Lower leg skin (tissue), 4 donors: ENCODE results near the gene SOWAHD. TPM values are rescaled to one million over a fixed set of nuclear protein-coding genes. Genes with fewer than 3 reads are reported as not detected.
"Not testable (repeated sequence)": the region's sequence is repeated elsewhere in the genome, so short reads cannot be mapped to it uniquely, and the experiment has no call there.

Source experiments
- DNase-seq, 2 donors: peaks; one replicate each; pipeline ENCODE4 v3.0.0-alpha.2; 2019; ENCODE audit warnings: low spot score in 2 of 2
- H3K4me3 ChIP-seq: fragments of 200-600 bp; sonication (generic); 2 replicates; pipeline ENCODE4 v1.5.1; 2017; ENCODE audit warnings: mild to moderate bottlenecking, low read depth; ENCODE audit not compliant: poor library complexity, severe bottlenecking
- CTCF ChIP-seq, 3 donors: fragments of 450-650 bp; IDR thresholded peaks; one replicate each; pipeline ENCODE4 v1.5.1; 2016; ENCODE audit warnings: antibody characterized with exemption in 3 of 3, mild to moderate bottlenecking in 3 of 3, moderate library complexity in 2 of 3
- POLR2A ChIP-seq, 2 donors: fragments of 450-650 bp; IDR thresholded peaks; one replicate each; pipeline ENCODE4 v1.6.1; 2016 to 2017; ENCODE audit warnings: antibody characterized with exemption in 2 of 2, mild to moderate bottlenecking in 1 of 2, moderate library complexity in 1 of 2
- WGBS, 2 donors: methylation state at CpG; one replicate each; pipeline ENCODE4 v1.1.5; 2018; 5-methylcytosine and 5-hydroxymethylcytosine counted together
- intact Hi-C: fragments of 100-400 bp; cut with DNase I; formaldehyde crosslinking; loops from one replicate; pipeline ENCODE4 v1.15.0; 2023; ENCODE audit warnings: low total_unique reads
- total RNA-seq, 4 donors: library from RNA; depleted of rRNA; stranded (reverse); fragments of >200 nt; gene quantifications; one replicate each; pipeline ENCODE4 v1.1.0, GENCODE V29; 2016

Gene SOWAHD
- total RNA-seq, 4 donors from 2014 or later = 0.20 to 1.3 (median 0.56) TPM

GRCh38 chrX:119759248-119759766 is 919 bp downstream of the SOWAHD start:
- 46 to 63% methylated on average over 15 to 43 of the region's 44 CpGs for WGBS, 2 donors
- DNase-seq = no peak
- intact Hi-C loops = no loop called here
- TF ChIP-seq CTCF (IDR thresholded peaks at IDR 0.05) = no peak
- TF ChIP-seq POLR2A (IDR thresholded peaks at IDR 0.05) = no peak
- H3K4me3 ChIP-seq = no peak overlapping the region

- WGBS, 2 donors = 84 to 87% methylated on average over 17 to 18 of the region's 18 CpGs
- DNase-seq = no peak
- intact Hi-C loops = no loop called here
- TF ChIP-seq POLR2A (IDR thresholded peaks at IDR 0.05) (no peak), CTCF (IDR thresholded peaks at IDR 0.05) (no peak)
- no peak overlapping the region for H3K4me3 ChIP-seq
These were observed 1.9 kb downstream of the SOWAHD start for GRCh38 chrX:119760026-119760877.

GRCh38 chrX:119762718-119763117 is 4.3 kb downstream of the SOWAHD start:
- no peak overlapping the region for H3K4me3 ChIP-seq
- TF ChIP-seq CTCF (IDR thresholded peaks at IDR 0.05) = no peak
- TF ChIP-seq POLR2A (IDR thresholded peaks at IDR 0.05) = no peak
- intact Hi-C loops = no loop called here
- DNase-seq = no peak
- 57 to 69% methylated on average over 3 of the region's 3 CpGs for WGBS, 2 donors

- no peak for DNase-seq
- no peak overlapping the region for H3K4me3 ChIP-seq
- 48 to 49% methylated on average over 6 to 7 of the region's 7 CpGs for WGBS, 2 donors
- no peak for TF ChIP-seq CTCF (IDR thresholded peaks at IDR 0.05)
- intact Hi-C loops = no loop called here
These were observed 4.8 kb downstream of the SOWAHD start for GRCh38 chrX:119763181-119763580.

GRCh38 chrX:119763836-119764387 is 5.5 kb downstream of the SOWAHD start:
- H3K4me3 ChIP-seq = no peak overlapping the region
- intact Hi-C loops = no loop called here
- TF ChIP-seq CTCF (IDR thresholded peaks at IDR 0.05) (no peak), POLR2A (IDR thresholded peaks at IDR 0.05) (no peak)
- 78 to 87% methylated on average over 5 to 6 of the region's 6 CpGs for WGBS, 2 donors
- DNase-seq = no peak

- intact Hi-C loops, DNase-seq: not testable (repeated sequence)
- WGBS, 2 donors = 90 to 92% methylated on average over 11 of the region's 11 CpGs
These were observed 10.0 kb downstream of the SOWAHD start for GRCh38 chrX:119768436-119768835.

GRCh38 chrX:119769388-119769787 is 11.0 kb downstream of the SOWAHD start:
- H3K4me3 ChIP-seq, intact Hi-C loops, DNase-seq: not testable (repeated sequence)
- WGBS, 2 donors = 84% methylated on average over 3 of the region's 3 CpGs; no CpG with 5 or more reads in 1 of the 2 donors

More at GRCh38 chrX:119768436-119768835, 10.0 kb downstream of the SOWAHD start:
- H3K4me3 ChIP-seq = not testable (repeated sequence)
